NCI-H1417 (cell line): ENCODE measurements around the gene NFRKB.

Experiments used
- DNase-seq, 3 experiments: peaks; one replicate each; lab custom pipeline; 2025; lab: John Stamatoyannopoulos, UW

NFRKB gene

DNA sequence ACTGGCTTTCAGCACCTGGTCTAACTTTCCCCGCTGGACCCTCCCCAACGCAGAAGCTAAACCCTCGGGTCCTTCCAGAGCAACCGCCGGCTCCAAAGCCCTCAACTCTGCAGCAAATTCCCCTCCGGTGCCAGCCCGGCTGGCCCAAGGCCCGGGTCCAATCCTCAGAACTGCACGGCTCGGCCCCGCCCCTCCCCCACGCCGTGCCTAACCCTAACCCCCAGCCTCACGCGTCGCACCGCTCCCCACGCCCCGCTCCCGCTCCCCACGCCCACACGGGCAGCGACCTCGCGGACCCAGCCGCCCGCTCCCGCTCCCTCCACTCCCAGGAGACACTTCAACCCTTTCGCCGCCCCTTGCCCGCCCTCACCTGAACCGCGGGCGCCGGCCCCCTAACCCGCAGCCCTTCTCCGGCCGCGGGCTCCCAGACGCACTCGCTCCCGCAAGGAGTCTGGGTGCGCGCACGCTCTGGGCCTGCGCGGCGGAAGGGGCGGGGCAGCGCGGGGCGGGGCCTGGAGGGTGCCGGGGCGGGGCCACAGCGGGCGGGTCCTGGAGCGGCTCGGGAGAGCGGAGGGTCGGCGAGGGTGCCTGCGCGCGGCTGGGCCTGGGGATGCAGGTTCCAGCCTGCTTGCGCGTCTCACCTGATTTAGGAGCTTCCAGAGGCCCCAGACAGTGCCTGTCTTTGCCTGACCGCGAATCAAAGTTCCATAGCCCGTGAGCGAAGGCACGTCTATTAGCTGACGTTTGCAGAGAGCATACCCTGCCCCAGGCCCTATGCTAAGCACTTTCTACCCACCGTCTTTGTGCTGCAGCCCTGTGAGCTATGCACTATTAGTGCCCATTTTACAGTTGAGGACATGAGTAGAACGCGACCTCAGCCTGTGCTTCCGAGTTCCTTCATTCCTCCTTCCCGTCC lies at the start of gene NFRKB:
TSS of gene NFRKB (minus strand) at position 453 of the 916 bp plus-strand sequence. CDS start 2,729 bp downstream, outside the sequence.
- DNase-seq = peak; percentile 85 to 95 (median 94)

DNA sequence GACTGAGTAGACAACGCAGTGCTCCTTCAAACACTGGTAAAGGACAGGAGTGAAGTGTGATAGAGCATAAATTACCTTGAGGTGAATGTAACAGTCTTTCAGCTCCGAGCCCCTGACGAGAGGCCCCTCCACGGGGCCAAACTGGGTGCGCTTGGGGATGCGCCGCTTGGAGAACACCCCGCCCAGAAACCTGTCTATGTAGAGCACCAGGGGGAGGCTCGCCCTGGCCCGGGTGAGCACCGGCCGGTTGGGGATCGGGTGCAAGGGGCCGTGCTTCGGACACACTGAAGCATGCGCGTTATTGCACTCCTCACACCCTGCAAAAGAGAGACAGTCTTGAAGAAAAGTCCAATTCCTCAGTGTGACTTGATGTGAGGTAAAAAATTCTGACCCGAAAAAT lies 49.3 kb upstream of the NFRKB start:
- DNase-seq = no peak

DNA sequence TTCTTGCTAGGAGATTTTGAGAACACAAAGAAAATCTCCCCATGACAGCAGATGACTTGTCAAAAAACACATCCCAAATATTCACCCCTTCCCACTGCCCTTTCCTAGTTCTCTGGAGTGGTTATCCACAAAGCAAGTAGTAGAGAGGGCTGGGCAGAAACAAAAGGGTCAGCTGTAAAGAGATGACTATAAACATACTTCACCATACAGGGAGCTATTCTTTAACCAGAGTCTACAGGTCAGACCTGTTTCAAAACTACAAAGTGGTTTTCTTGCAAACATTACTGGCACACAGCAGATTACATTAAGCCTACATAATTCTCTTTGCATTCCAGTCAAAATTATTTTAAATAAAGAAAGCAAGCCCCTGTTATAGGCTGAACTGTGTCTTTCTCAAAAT lies 47.7 kb upstream of the NFRKB start:
- DNase-seq = no peak

DNA sequence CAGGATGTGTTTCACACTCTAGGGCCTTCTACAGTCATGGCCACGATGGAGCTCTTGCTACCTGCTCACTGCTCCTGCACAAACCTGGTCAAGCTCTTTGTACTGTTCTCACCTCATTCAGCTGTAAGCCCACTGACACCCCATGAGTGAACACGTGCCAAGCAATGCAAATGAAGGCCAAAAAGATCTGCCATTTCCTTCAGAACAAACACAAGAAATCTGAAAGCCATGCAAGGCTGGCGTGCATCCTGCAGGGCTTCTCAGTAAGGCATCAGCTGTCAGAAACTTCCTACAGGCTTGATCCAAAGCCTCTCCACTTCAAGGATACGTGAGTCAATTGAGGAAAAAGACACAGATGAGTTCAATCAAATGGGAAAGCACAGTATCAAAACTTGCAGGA lies 44.1 kb upstream of the NFRKB start:
- no peak for DNase-seq

DNA sequence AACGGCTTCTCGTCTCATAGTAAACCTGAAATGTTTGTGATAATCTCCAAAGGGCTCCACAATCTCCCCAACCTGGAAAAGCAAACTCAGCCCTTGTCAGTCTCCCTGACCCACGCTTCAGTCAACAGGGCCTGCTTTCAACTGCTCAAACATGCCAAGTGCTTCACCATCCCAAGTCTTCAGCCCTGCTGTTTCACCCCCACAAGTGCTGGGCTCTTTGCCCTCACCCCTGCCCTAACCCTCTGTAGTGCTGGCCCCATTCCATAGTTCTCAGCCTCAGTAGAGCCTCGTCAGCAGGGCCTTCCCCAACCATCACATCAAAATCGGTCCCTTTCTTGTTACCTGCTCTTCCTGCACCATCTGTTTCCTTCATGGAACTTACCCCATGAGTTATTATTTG lies 43.4 kb upstream of the NFRKB start:
- no peak for DNase-seq

DNA sequence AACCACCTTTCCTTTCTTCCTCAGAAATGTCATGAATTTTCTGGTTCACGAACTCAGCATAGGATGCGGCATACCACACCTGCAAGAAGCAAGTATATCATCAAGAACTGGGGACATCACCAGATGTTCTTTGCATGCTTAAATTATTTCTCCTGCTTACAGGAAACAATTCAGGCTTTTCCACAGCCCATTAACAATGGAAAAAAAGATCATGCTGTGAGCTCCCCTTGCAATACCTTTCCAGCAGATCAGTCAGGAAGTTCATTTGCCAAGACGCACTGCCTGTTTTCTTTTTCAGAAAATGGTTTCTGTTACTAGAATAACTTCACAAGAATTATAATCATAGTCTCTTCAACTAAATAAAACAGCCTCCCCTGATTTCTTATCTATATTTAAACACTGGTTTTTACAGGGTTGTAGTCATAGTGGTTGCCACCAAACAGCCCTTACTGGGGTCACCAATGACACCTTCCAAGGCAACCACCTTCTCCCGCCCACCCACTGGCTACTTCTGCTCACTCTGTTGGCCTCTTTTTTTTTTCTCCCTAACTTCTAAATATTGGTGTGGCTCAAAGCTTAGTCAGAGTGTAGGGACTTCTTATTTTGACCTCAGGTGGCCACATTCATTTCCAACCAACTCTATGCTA lies 42.3 kb upstream of the NFRKB start:
- peak in 2 of 3 experiments; percentile 57 for DNase-seq

DNA sequence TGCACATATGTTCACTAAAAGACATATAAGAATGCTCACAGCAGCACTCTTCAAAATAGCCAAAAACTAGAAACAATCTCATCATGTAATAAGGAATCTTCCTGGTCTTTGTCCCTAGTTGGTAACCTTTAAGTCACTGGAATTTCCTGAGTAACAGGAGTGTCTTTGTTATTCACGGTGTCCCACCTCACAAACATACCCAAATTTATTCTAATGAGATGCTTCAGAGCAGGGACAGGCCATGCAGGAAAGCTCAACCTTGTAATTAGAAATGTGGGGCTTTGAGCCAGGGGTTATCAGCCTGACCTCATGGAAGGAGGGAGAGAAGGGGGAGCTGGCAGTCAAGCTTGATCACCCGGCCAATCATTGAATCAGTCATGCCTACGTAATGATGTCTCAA lies 40.3 kb upstream of the NFRKB start:
- DNase-seq = no peak

DNA sequence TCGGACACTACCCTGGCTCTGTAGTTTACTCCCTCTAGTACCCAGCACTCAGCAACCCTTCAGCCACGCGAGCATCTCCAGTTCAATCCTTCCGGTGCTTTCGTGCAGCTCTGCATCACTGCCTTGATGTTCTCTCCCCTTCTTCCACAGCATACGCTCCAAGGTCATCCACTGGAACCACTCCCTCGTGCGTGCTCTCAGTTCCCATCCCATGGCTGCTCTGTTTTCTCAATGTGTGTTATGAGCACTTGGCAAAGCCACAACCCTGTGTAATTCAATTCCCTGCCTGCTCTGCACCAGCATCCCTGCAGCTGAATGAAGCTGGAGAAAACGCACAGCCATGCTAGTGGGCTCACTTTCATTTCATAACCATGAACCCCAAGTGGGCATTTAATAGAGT lies 38.5 kb upstream of the NFRKB start:
- peak in 1 of 3 experiments; percentile 86 for DNase-seq

DNA sequence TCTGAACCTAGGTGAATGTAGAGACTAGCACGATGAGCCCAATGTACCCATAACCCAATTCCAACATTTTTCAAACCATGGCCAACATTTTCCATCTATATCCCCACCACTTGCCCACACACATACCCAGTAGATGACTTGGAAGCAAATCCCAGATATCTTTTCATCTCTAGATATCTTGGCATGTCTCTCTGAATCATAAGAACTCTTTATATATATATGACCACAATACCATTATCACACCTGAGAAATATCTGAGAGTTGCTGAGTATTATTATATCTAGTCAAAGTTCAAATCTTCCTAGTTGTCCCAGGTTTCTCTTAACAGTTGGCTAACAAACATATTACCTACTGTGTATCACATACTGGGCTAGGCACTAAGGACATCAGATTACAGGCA lies 37.9 kb upstream of the NFRKB start:
- DNase-seq = no peak

DNA sequence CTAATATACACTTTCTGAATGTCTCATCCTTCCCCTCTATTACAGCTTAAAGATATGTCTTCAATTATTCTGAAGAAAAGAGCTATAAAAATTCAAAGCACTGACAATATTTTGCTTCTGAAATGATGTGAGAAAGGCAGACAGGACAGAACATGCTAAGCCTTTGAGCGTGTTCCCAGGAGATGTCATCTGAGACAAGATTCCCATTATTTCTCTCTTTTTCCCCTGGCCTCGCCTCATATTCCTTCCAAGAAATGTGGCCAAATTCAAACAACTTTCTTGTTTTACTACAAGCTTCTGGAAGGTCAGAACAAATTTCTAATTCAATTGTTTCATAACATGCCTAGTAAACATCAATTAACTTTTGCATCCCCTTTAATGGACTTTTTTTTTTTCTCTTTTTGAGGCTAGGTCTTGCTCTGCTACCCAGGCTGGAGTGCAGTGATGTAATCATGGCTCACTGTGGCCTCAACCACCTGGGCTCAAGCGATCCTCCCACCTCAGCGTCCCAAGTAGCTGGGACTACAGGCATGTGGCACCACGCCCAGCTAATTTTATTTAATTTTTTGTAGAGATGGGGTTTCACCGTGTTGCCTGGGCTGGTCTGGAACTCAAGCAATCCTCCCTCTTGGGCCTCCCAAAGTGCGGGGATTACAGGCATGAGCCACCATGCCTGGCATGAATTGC lies 37.1 kb upstream of the NFRKB start:
- DNase-seq = no peak

DNA sequence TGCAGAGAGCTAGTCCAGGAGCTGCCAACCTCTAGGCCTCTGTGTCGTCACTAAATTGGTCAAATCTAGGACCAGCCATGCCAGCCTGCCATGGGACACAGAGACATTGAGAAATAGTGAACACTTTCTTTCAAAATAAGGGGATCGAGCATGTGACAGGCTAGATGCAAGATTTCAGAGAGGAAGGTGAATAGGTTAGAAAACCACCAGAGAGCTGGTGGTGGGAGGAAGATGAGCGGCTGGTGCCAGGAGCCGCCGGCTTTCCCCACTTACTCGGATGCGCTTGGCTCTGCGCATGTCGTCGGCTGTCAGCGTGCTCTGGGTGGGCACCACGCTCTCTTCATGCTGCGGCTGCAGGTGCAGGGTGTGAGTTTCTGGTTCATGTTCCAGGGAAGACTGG lies 35.4 kb upstream of the NFRKB start:
- DNase-seq = no peak

DNA sequence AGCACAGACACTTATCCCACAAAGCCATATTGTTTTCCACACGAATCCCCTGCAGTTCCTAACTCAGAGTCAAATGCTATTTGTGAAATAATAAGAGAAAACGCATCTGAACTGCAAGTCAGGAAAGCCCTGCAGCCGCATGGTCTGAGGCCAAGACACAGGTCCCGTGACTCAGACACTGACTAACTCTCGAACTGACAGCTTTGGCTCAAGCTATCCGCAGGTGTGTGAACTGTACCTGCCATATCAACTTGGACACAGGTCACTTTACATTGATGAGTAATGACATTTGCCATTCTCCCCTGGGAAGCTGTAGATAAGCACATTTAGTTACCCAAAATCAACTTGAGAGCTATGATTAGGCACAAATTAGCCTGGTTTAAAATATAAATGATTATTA lies 34.9 kb upstream of the NFRKB start:
- DNase-seq = no peak

DNA sequence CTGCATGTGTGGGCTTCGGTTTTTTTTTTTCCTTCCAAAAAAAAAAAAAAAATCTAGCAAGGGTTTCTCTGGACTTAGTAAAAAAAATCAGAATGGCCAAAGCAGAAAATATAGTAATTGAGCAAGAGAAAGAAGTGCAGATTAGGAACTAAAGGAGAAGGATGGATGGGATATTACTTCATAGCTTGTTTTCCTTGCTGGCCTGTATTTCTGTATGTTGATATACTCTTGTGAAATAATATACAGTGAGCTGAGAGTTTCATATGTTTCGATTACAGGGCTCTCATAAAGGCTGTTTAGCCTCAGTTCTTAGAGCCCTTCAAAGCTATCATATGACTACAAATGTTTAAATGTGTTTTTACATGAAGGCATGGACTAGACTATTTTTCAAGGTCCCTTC lies 34.3 kb upstream of the NFRKB start:
- no peak for DNase-seq

DNA sequence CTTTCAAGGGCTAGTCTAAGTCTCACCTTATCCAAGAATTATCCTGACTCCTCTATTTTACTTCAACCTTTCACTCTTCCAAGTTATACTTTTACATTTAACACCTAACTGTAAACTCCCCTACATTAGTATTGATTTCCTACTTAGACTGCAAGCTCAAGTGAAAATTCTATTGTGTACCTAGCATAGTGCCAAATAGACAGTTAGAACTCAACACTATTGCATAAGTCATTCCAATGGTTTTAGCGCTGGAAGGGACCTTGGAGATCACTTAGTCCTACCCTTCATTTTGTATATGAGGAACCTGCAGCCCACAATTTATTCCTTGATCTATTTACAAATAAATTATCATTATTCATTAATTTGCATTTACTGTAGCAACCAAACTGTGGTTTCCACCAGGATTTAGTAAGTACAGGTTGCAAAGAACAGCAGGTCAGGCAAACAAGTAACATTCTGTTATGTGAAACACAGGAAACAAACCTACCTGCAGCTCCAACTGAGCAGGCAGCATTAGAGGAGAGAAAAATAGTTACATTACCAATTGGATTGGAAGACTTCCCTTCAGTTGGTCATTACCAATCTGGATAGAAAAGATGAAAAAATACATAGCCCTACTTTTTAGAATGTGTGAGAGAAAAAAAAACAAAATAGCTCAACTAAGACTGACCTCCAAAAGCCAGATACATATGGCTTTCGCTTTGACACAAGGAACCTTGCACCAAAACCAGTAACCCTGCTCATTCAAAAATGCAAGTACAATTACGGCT lies 33.7 kb upstream of the NFRKB start:
- no peak for DNase-seq

DNA sequence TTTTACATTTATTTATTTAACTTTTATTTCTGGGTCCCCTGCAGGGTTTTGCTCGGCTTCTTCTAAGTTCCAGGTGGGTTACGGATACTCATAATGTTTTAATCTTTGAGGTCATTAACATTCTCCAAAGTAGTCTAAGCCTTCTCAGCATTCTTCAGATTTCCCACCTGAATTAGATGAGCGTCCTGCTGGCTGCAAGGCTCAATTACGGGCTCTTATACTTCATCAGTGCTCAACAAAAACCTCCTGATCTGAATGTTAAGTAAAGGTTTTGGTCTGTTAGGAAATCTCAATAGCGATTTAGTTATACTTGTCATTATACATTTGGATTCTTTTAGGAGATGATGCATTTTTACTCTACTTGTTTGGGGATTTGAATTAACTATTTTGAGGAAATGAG lies 27.3 kb upstream of the NFRKB start:
- no peak for DNase-seq

DNA sequence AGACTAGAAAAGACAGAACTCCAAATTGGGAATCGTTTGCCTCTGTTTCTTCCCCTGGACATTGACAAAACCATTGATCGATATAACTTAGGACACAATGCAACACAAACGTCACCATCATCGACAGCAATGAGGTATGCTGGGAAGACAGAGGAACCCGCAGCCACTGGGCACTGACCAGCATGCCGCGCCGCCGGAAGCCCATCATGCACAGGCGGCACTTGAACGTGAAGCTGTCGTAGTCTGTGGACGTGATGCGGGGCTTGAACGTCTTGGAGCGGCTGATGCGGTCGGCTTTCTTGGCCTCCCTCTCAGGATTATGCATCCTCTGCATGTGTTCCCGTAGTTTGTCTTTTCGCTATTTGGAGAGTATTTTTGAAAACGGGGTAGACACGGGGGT lies 23.0 kb upstream of the NFRKB start:
- no peak for DNase-seq

DNA sequence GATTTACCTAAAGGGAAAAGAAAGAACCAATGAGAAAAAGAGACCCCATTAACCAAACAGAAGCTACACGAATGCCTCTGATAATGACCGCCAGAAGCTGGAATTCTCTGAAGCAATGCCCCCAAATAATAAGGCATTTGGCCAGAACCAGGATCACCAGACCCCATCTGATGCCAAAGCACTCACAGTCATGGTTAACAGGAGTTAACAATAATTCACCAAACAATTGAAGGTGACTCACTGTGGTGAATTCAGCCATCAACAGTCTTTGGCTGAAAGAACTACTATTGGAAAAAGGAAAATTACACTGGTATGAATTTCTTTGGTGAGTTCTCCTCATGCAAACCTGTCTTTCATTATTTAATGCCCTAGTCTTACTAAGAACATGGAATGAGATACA lies 21.9 kb upstream of the NFRKB start:
- no peak for DNase-seq

DNA sequence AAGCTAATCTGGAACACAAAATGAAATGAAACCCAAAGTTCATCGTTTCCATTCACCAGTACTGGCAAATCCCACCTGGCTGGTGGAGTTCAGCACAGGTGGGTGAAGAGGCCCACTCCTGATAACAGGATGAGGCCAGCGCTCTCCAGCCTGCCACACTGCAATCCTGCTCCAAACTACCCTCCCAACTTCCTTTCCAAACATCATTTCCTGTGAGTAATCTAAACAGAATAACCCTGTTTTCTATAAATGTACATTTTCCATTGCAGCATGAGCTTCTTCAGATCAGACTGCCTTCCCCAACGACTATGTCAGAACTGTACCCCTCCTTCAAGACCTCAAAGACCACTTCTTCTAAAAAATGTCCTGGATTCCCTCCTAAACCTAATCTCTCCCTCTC lies 15.9 kb upstream of the NFRKB start:
- DNase-seq = no peak

DNA sequence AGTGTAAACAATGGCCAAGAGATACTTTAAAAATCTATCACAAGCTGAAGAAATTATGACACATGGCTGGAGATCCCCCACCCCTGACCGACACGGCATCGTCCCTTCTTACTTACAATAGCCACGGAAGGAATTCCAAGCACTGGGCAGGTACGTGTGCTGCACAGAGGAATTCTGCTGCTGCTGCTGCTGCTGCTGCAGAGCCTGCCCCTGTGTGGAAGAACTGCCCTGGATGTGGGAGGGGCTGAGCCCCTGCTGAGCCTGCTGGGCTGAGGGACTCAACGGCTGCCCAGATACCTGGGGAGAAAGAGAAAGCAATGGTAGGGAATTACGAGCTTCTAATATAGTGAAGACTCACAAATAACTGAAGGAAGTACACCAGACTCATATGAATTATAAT lies 15.0 kb upstream of the NFRKB start:
- no peak for DNase-seq

DNA sequence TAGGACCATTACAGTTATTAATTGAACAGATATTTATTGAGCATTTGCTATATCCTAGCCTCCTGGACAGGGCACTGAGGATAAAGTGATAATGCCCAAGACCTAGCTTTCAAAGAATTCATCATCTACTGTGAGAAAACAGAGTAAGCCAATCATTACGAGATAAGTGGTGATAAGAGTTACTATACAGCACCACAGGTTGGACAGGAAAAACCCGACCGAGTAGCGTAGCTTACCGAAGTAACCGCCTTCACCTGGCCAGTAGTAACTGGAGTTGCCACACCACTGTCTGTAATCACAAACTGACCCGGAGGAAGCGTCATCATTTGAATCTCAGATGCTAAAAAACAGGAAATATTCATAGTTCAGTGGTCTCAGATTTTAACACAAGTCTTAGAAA lies 10.0 kb upstream of the NFRKB start:
- DNase-seq = no peak

DNA sequence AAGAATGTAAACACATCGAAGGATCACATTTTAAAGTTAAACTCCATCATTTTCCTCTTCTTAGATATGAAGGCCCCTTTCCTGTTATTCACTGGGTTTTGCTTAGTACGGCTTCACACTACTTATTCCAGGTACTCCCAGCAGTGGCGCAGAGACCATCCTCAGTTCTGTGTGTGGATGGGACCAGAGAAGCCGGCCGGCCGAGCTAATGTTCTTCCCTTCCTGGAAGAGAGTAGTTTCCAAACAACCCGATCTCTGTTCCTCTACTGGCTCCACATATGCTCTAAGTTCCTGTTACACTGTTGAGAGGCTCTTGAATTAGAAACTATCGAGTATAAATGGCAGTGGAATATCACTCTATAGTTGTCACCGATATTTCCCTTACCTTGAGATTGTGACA lies 684 bp upstream of the NFRKB start:
- no peak for DNase-seq
